Ishikawa (cell line): Measurements from ENCODE around the gene LRP5.

Experiments
- CEBPB ChIP-seq: IDR thresholded peaks from 2 replicates; pipeline ENCODE4 v1.6.1; 2012
- EGR1 ChIP-seq: IDR thresholded peaks from 2 replicates; pipeline ENCODE4 v1.6.1; 2012
- EP300 ChIP-seq: IDR thresholded peaks from 2 replicates; pipeline ENCODE4 v1.6.1; 2012; ENCODE audit warnings: borderline replicate concordance
- FOXM1 ChIP-seq: IDR thresholded peaks from 2 replicates; pipeline ENCODE4 v1.6.1; 2012; ENCODE audit warnings: low read depth, borderline replicate concordance
- NFIC ChIP-seq: IDR thresholded peaks from 2 replicates; pipeline ENCODE4 v1.6.1; 2012
- RAD21 ChIP-seq: IDR thresholded peaks from 2 replicates; pipeline ENCODE4 v1.6.1; 2012; ENCODE audit warnings: low read depth
- REST ChIP-seq: IDR thresholded peaks from 2 replicates; pipeline ENCODE4 v1.6.1; 2012; ENCODE audit warnings: low read depth, mild to moderate bottlenecking
- TCF12 ChIP-seq: IDR thresholded peaks from 2 replicates; pipeline ENCODE4 v1.6.1; 2012; ENCODE audit warnings: low read depth
- TEAD4 ChIP-seq: IDR thresholded peaks from 2 replicates; pipeline ENCODE4 v1.6.1; 2012
- YY1 ChIP-seq: IDR thresholded peaks from 2 replicates; pipeline ENCODE4 v1.6.1; 2012; ENCODE audit warnings: low read depth
- ZBTB7A ChIP-seq: IDR thresholded peaks from 2 replicates; pipeline ENCODE4 v1.6.1; 2012; ENCODE audit warnings: low read depth
- TF ChIP-seq, protein P1 (sequence below): IDR thresholded peaks from 2 replicates; pipeline ENCODE4 v1.6.1; 2012
- TF ChIP-seq, protein P2 (sequence below): IDR thresholded peaks from 2 replicates; pipeline ENCODE4 v1.6.1; 2012

- TF ChIP-seq RAD21 (no peak), EP300 (no peak), CEBPB (no peak), EGR1 (no peak), FOXM1 (no peak), TEAD4 (no peak), TCF12 (no peak), REST (no peak), YY1 (no peak), ZBTB7A (no peak), NFIC (no peak)
- TF ChIP-seq, protein P1, sequence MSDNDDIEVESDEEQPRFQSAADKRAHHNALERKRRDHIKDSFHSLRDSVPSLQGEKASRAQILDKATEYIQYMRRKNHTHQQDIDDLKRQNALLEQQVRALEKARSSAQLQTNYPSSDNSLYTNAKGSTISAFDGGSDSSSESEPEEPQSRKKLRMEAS, result no peak
- TF ChIP-seq, protein P2, sequence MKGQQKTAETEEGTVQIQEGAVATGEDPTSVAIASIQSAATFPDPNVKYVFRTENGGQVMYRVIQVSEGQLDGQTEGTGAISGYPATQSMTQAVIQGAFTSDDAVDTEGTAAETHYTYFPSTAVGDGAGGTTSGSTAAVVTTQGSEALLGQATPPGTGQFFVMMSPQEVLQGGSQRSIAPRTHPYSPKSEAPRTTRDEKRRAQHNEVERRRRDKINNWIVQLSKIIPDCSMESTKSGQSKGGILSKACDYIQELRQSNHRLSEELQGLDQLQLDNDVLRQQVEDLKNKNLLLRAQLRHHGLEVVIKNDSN, result no peak
These were observed 50.5 kb downstream of the LRP5 start for GRCh38 chr11:68362801-68363379.
